Right lobe of liver (tissue), 4 donors: ENCODE measurements around the gene OSBPL5.

Source experiments
- CTCF ChIP-seq, 4 donors: fragments of 200-600 bp in 3 of 4; fragments of 450-650 bp in 1 of 4; IDR thresholded peaks; one replicate each; pipeline versions ENCODE4 v1.5.1 to v1.8.0; 2016 to 2022; ENCODE audit warnings: antibody characterized with exemption in 4 of 4, mild to moderate bottlenecking in 2 of 4
- POLR2A ChIP-seq: fragments of 450-650 bp; IDR thresholded peaks from one replicate; pipeline ENCODE4 v1.6.1; 2017; ENCODE audit warnings: antibody characterized with exemption, mild to moderate bottlenecking
- donor health status: DM: no; HTN: no; CAD: no.
- donor health status: DM: no; HTN: no; CAD: no.
- donor health status: DM: no; HTN: yes; CAD: no.

GRCh38 chr11:3056296-3057068, 108.6 kb downstream of the OSBPL5 start:
- TF ChIP-seq CTCF (IDR thresholded peaks at IDR 0.05) (no peak), POLR2A (no peak)
